ENCODE measurements around the gene THSD7B.

THSD7B gene

GRCh38 chr2:137207030-137207429, 441.7 kb downstream of the THSD7B start:
- no peaks in the 10 kb centered on the region for H3K4me1 ChIP-seq (ENCODE audit: insufficient read depth, low read length, poor library complexity, severe bottlenecking)
- no peaks in the 10 kb centered on the region for H3K9me2 ChIP-seq (replicated peaks; ENCODE audit: low read depth, low read length)
- H3K9me3 ChIP-seq (ENCODE audit: insufficient read depth, low read depth, low read length), result no peaks in the 10 kb centered on the region
- no peaks in the 10 kb centered on the region for H3K27me3 ChIP-seq (ENCODE audit: insufficient read depth, low read length, poor library complexity, severe bottlenecking)
- H3K36me3 ChIP-seq (ENCODE audit: insufficient read depth, low read length), result no peaks in the 10 kb centered on the region
- H2AFZ ChIP-seq (ENCODE audit: low read length), result no peak overlapping the region
- H3K9ac ChIP-seq (ENCODE audit: low read depth, low read length, poor library complexity, severe bottlenecking), result no peak overlapping the region
- H3K79me2 ChIP-seq (ENCODE audit: insufficient read depth, low read length), result no peaks in the 10 kb centered on the region
- no peak overlapping the region for H3K4me2 ChIP-seq (ENCODE audit: low read depth, low read length, poor library complexity, severe bottlenecking)
- no peak overlapping the region for H3K4me3 ChIP-seq (ENCODE audit: low read length, poor library complexity, severe bottlenecking)
- TF ChIP-seq, protein P1, sequence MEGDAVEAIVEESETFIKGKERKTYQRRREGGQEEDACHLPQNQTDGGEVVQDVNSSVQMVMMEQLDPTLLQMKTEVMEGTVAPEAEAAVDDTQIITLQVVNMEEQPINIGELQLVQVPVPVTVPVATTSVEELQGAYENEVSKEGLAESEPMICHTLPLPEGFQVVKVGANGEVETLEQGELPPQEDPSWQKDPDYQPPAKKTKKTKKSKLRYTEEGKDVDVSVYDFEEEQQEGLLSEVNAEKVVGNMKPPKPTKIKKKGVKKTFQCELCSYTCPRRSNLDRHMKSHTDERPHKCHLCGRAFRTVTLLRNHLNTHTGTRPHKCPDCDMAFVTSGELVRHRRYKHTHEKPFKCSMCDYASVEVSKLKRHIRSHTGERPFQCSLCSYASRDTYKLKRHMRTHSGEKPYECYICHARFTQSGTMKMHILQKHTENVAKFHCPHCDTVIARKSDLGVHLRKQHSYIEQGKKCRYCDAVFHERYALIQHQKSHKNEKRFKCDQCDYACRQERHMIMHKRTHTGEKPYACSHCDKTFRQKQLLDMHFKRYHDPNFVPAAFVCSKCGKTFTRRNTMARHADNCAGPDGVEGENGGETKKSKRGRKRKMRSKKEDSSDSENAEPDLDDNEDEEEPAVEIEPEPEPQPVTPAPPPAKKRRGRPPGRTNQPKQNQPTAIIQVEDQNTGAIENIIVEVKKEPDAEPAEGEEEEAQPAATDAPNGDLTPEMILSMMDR (conservative IDR thresholded peaks at IDR 0.05; ENCODE audit: low read length), result no peak
- no peak for TF ChIP-seq EZH2phosphoT487 (IDR thresholded peaks at IDR 0.05; ENCODE audit: borderline replicate concordance)
- no peaks in the 10 kb centered on the region for H3F3A ChIP-seq (ENCODE audit: low read depth)
- no peaks in the 10 kb centered on the region for H4K20me1 ChIP-seq (ENCODE audit: insufficient read depth, low read length, poor library complexity, severe bottlenecking)

- no peaks in the 10 kb centered on the region for H3F3A ChIP-seq (ENCODE audit: low read depth)
- no peak for TF ChIP-seq EZH2phosphoT487 (IDR thresholded peaks at IDR 0.05; ENCODE audit: borderline replicate concordance)
- TF ChIP-seq, protein P1 (conservative IDR thresholded peaks at IDR 0.05; ENCODE audit: low read length), result no peak
- H3K4me3 ChIP-seq (ENCODE audit: low read length, poor library complexity, severe bottlenecking), result no peak overlapping the region
- no peak overlapping the region for H3K9ac ChIP-seq (ENCODE audit: low read depth, low read length, poor library complexity, severe bottlenecking)
- H3K4me1 ChIP-seq (ENCODE audit: insufficient read depth, low read length, poor library complexity, severe bottlenecking), result no peaks in the 10 kb centered on the region
- no peaks in the 10 kb centered on the region for H4K20me1 ChIP-seq (ENCODE audit: insufficient read depth, low read length, poor library complexity, severe bottlenecking)
- H3K9me2 ChIP-seq (replicated peaks; ENCODE audit: low read depth, low read length), result no peaks in the 10 kb centered on the region
- H3K36me3 ChIP-seq (ENCODE audit: insufficient read depth, low read length), result no peaks in the 10 kb centered on the region
- H3K4me2 ChIP-seq (ENCODE audit: low read depth, low read length, poor library complexity, severe bottlenecking), result no peak overlapping the region
- no peaks in the 10 kb centered on the region for H3K79me2 ChIP-seq (ENCODE audit: insufficient read depth, low read length)
- no peak overlapping the region for H2AFZ ChIP-seq (ENCODE audit: low read length)
- H3K9me3 ChIP-seq (ENCODE audit: insufficient read depth, low read depth, low read length), result no peaks in the 10 kb centered on the region
- H3K27me3 ChIP-seq (ENCODE audit: insufficient read depth, low read length, poor library complexity, severe bottlenecking), result no peaks in the 10 kb centered on the region
Measured at GRCh38 chr2:137208431-137208891, 443.1 kb downstream of the THSD7B start.

DNA sequence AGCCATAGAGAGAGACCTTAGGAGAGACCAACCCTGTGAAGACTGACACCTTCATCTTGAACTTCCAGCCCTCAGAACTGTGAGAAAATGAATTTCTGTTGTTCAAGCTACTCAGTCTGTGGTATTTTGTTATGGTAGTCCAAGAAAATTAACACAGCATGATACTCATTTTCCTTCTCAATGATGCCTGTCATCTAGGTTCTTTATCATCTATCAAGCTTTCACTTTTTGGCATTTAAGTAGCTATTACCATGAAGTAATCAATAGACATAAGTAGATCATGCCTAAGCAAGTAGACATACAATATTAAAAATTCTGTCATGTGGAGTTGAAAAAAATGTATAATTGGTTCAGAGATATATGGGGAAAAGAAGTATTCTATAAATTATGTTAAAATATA, 444.7 kb downstream of the THSD7B start:
- H3K9me2 ChIP-seq (replicated peaks; ENCODE audit: low read depth, low read length), result no peaks in the 10 kb centered on the region
- no peaks in the 10 kb centered on the region for H3K4me1 ChIP-seq (ENCODE audit: insufficient read depth, low read length, poor library complexity, severe bottlenecking)
- no peak overlapping the region for H3K4me3 ChIP-seq (ENCODE audit: low read length, poor library complexity, severe bottlenecking)
- H3K36me3 ChIP-seq (ENCODE audit: insufficient read depth, low read length), result no peaks in the 10 kb centered on the region
- no peak overlapping the region for H2AFZ ChIP-seq (ENCODE audit: low read length)
- H4K20me1 ChIP-seq (ENCODE audit: insufficient read depth, low read length, poor library complexity, severe bottlenecking), result no peaks in the 10 kb centered on the region
- no peaks in the 10 kb centered on the region for H3K9me3 ChIP-seq (ENCODE audit: insufficient read depth, low read depth, low read length)
- no peaks in the 10 kb centered on the region for H3K27me3 ChIP-seq (ENCODE audit: insufficient read depth, low read length, poor library complexity, severe bottlenecking)
- no peaks in the 10 kb centered on the region for H3K79me2 ChIP-seq (ENCODE audit: insufficient read depth, low read length)
- no peak for TF ChIP-seq EZH2phosphoT487 (IDR thresholded peaks at IDR 0.05; ENCODE audit: borderline replicate concordance)
- TF ChIP-seq, protein P1 (conservative IDR thresholded peaks at IDR 0.05; ENCODE audit: low read length), result no peak
- no peaks in the 10 kb centered on the region for H3F3A ChIP-seq (ENCODE audit: low read depth)
- no peak overlapping the region for H3K9ac ChIP-seq (ENCODE audit: low read depth, low read length, poor library complexity, severe bottlenecking)
- H3K4me2 ChIP-seq (ENCODE audit: low read depth, low read length, poor library complexity, severe bottlenecking), result no peak overlapping the region

All from Loucy (cell line).